GM12878 (cell line): Measurements from ENCODE around the gene RNF11. TPM values are rescaled to one million over a fixed set of nuclear protein-coding genes. Genes with fewer than 3 reads are reported as not detected.

ENCODE experiments used
- ATAC-seq: fragments of 200-7000 bp; cut with Tn5 transposase; 3 replicates; pipeline ENCODE4 v1.9.1; 2020; ENCODE audit warnings: mild to moderate bottlenecking, moderate library complexity
- BruUV-seq: library from RNA; stranded (reverse); fragments of 400-500 nt; replicated peaks from 2 replicates; lab custom pipeline; 2021; lab: Mats Ljungman, UMichigan
- CTCF ChIA-PET: fragments of 300-600 bp; sonication (Branson Sonifier 250); formaldehyde crosslinking; extraction: SDS; loops from one replicate; lab custom pipeline; 2021; ENCODE audit warnings: inconsistent platforms; lab: Yijun Ruan, JAX
- POLR2A ChIA-PET: fragments of 350-600 bp; formaldehyde crosslinking; extraction: SDS; loops from one replicate; lab custom pipeline; 2021; ENCODE audit warnings: inconsistent platforms; lab: Charles Lee
- RAD21 ChIA-PET: fragments of 300-600 bp; sonication (Branson Sonifier 250); formaldehyde crosslinking; loops from one replicate; lab custom pipeline; 2023; ENCODE audit warnings: antibody characterized with exemption; ENCODE audit not compliant: unreplicated experiment; lab: Charles Lee
- SMC1A ChIA-PET: fragments of 300-600 bp; sonication (Branson Sonifier 250); formaldehyde crosslinking; loops from one replicate; lab custom pipeline; 2023; ENCODE audit not compliant: unreplicated experiment, uncharacterized antibody; lab: Charles Lee
- DNase-seq: peaks from one replicate; pipeline ENCODE4 v3.0.0-alpha.2; 2011; ENCODE audit warnings: low read depth, low spot score
- FAIRE-seq: peaks from 3 replicates; lab custom pipeline; 2011; peaks lifted over from hg19 to GRCh38; lab: Jason Lieb, UNC
- H2AFZ ChIP-seq: 2 replicates; pipeline ENCODE4 v1.6.0; 2011; ENCODE audit warnings: low read depth, low read length, control low read depth; ENCODE audit not compliant: control insufficient read depth
- H3K27ac ChIP-seq: 2 replicates; pipeline ENCODE4 v1.5.1; 2011; ENCODE audit warnings: control low read depth; ENCODE audit not compliant: control insufficient read depth, insufficient read depth
- H3K27me3 ChIP-seq, 2 experiments: replicated peaks in 1 of 2; 2 replicates each; pipeline versions ENCODE4 v1.6.0 to v1.6.1; 2011; ENCODE audit warnings: low read length in 1 of 2; ENCODE audit not compliant: control insufficient read depth in 2 of 2, insufficient read depth in 2 of 2
- H3K36me3 ChIP-seq, 2 experiments: 2 replicates each; pipeline ENCODE4 v1.5.1; 2011; ENCODE audit warnings: low read length in 1 of 2; ENCODE audit not compliant: control insufficient read depth in 2 of 2, insufficient read depth in 2 of 2
- H3K4me1 ChIP-seq: 2 replicates; pipeline ENCODE4 v1.6.1; 2011; ENCODE audit warnings: mild to moderate bottlenecking, low read length, moderate library complexity, mixed read lengths; ENCODE audit not compliant: control insufficient read depth, insufficient read depth
- H3K4me2 ChIP-seq: 2 replicates; pipeline ENCODE4 v1.6.0; 2011; ENCODE audit warnings: control low read depth; ENCODE audit not compliant: control insufficient read depth, insufficient read depth
- H3K4me3 ChIP-seq: fragments of 200-600 bp; sonication (generic); 2 replicates; pipeline ENCODE4 v1.5.1; 2016
- H3K79me2 ChIP-seq: 2 replicates; pipeline ENCODE4 v1.6.0; 2011; ENCODE audit warnings: low read length; ENCODE audit not compliant: control insufficient read depth, insufficient read depth
- H3K9ac ChIP-seq: 2 replicates; pipeline ENCODE4 v1.8.0; 2011; ENCODE audit warnings: low read length, control low read depth, mixed read lengths; ENCODE audit not compliant: control insufficient read depth, insufficient read depth
- H3K9me3 ChIP-seq: replicated peaks from 3 replicates; pipeline ENCODE4 v1.5.1; 2011; ENCODE audit warnings: mild to moderate bottlenecking, low read length; ENCODE audit not compliant: control insufficient read depth, insufficient read depth
- H4K20me1 ChIP-seq: 2 replicates; pipeline ENCODE4 v1.6.0; 2011; ENCODE audit not compliant: control insufficient read depth, insufficient read depth
- CBX3 ChIP-seq: fragments of 200-600 bp; sonication (generic); IDR thresholded peaks from 2 replicates; pipeline ENCODE4 v1.6.1; 2016; ENCODE audit warnings: low read depth, borderline replicate concordance
- CHD1 ChIP-seq: IDR thresholded peaks from 2 replicates; pipeline ENCODE4 v1.6.1; 2012; ENCODE audit warnings: low read depth, low read length, improper control_type of control experiment
- EED ChIP-seq: sonication (generic); IDR thresholded peaks from 2 replicates; pipeline ENCODE4 v1.6.1; 2016; ENCODE audit warnings: antibody characterized with exemption, low read depth
- EP300 ChIP-seq, 2 experiments: fragments of 150-350 bp in 1 of 2; IDR thresholded peaks; 2 replicates each; pipeline ENCODE4 v1.6.1; 2011 to 2012; ENCODE audit warnings: low read depth in 2 of 2, low read length in 2 of 2, borderline replicate concordance in 1 of 2, improper control_type of control experiment in 1 of 2, inconsistent platforms in 1 of 2; ENCODE audit not compliant: control insufficient read depth in 1 of 2
- FOS ChIP-seq: IDR thresholded peaks from 3 replicates; pipeline ENCODE4 v1.6.1; 2011; ENCODE audit warnings: borderline replicate concordance; ENCODE audit not compliant: insufficient read length; ENCODE audit errors: extremely low read depth
- GATAD2B ChIP-seq: fragments of 450-650 bp; conservative IDR thresholded peaks from 2 replicates; pipeline ENCODE4 v1.6.1; 2017; ENCODE audit warnings: low read depth, mild to moderate bottlenecking, moderate library complexity
- KAT2A ChIP-seq: conservative IDR thresholded peaks from 2 replicates; pipeline ENCODE4 v1.6.1; 2011; ENCODE audit warnings: low read depth, low read length; ENCODE audit not compliant: control insufficient read depth
- MTA2 ChIP-seq: fragments of 450-650 bp; IDR thresholded peaks from 2 replicates; pipeline ENCODE4 v1.6.1; 2016; ENCODE audit warnings: low read depth, mild to moderate bottlenecking, moderate library complexity
- NRF1 ChIP-seq: conservative IDR thresholded peaks from 2 replicates; pipeline ENCODE4 v1.6.1; 2011; ENCODE audit warnings: mild to moderate bottlenecking, low read depth, low read length, improper control_type of control experiment
- PAX8 ChIP-seq: fragments of 450-650 bp; IDR thresholded peaks from 2 replicates; pipeline ENCODE4 v1.6.1; 2017; ENCODE audit warnings: mild to moderate bottlenecking, moderate library complexity
- POLR2A ChIP-seq: IDR thresholded peaks from 2 replicates; pipeline ENCODE4 v1.6.1; 2011; ENCODE audit warnings: low read depth, mild to moderate bottlenecking, low read length
- RB1 ChIP-seq: fragments of 450-650 bp; formaldehyde crosslinking; IDR thresholded peaks from 2 replicates; pipeline ENCODE4 v1.6.1; 2017; ENCODE audit warnings: mild to moderate bottlenecking, borderline replicate concordance
- RUNX3 ChIP-seq: IDR thresholded peaks from 2 replicates; pipeline ENCODE4 v1.6.1; 2012; ENCODE audit warnings: low read length, inconsistent platforms
- YY1 ChIP-seq: IDR thresholded peaks from 2 replicates; pipeline ENCODE4 v1.6.1; 2011; ENCODE audit warnings: low read depth, mild to moderate bottlenecking, low read length
- ZNF207 ChIP-seq: fragments of 450-650 bp; IDR thresholded peaks from 2 replicates; pipeline ENCODE4 v1.6.1; 2014; ENCODE audit warnings: antibody characterized with exemption, mild to moderate bottlenecking, borderline replicate concordance
- in situ Hi-C: fragments of 300-500 bp; cut with MboI; formaldehyde crosslinking; loops from 9 replicates; pipeline ENCODE4 v1.14.3; 2018; ENCODE audit warnings: mixed read lengths
- intact Hi-C: fragments of 100-400 bp; cut with micrococcal nuclease; formaldehyde crosslinking; loops from one replicate; pipeline ENCODE4 v1.14.2; 2022; ENCODE audit not compliant: unreplicated experiment
- polyA plus RNA-seq, 11 experiments: library from polyadenylated mRNA; depleted of rRNA in 4 of 11; unstranded in 6 of 11; stranded (reverse) in 5 of 11; fragments of >200 nt; fragmentation: Nextera tagmentation in 4 of 11; fragmentation: Illumina TruSeq in 1 of 11; extraction: Ambion mirVana in 4 of 11; extraction: Trizol in 1 of 11; gene quantifications; 1 replicate in 1 of 11; 2 replicates in 10 of 11; pipeline versions ENCODE4 v1.2.1 to v1.2.3, GENCODE V29; 2011 to 2016; ENCODE audit warnings: inconsistent platforms in 2 of 11, missing spikeins in 2 of 11, low read depth in 1 of 11
- total RNA-seq, 4 experiments: library from RNA; depleted of rRNA in 3 of 4; stranded (reverse); fragments of >200 nt in 3 of 4; fragmentation: Illumina TruSeq in 1 of 4; extraction: Trizol in 1 of 4; gene quantifications; 2 replicates each; pipeline versions ENCODE4 v1.2.1 to v1.2.3, GENCODE V29; 2013 to 2021
- TF ChIP-seq, protein P1 (sequence below): fragments of 450-650 bp; IDR thresholded peaks from 2 replicates; pipeline ENCODE4 v1.6.1; 2014; ENCODE audit warnings: mild to moderate bottlenecking
- TF ChIP-seq, protein P2 (sequence below): IDR thresholded peaks from 2 replicates; pipeline ENCODE4 v1.6.1; 2011; ENCODE audit warnings: low read depth, mild to moderate bottlenecking, low read length, moderate library complexity, borderline replicate concordance; ENCODE audit errors: extremely low read depth
- TF ChIP-seq, protein P3 (sequence below): fragments of 450-650 bp; IDR thresholded peaks from 2 replicates; pipeline ENCODE4 v1.6.1; 2017; ENCODE audit warnings: antibody characterized with exemption, mild to moderate bottlenecking, moderate library complexity
- TF ChIP-seq, protein P4 (sequence below): IDR thresholded peaks from 2 replicates; pipeline ENCODE4 v1.6.1; 2011; ENCODE audit warnings: borderline replicate concordance, low read depth, mild to moderate bottlenecking, moderate library complexity, mixed read lengths, low read length; ENCODE audit not compliant: insufficient read depth; ENCODE audit errors: extremely low read length

RNF11 gene
- total and polyA plus RNA-seq, 10 of the 15 experiments (the other 5 are each of a cell fraction or from before 2014, with no cell fraction given), result 9.5 to 43.6 (median 32.3) TPM

DNA sequence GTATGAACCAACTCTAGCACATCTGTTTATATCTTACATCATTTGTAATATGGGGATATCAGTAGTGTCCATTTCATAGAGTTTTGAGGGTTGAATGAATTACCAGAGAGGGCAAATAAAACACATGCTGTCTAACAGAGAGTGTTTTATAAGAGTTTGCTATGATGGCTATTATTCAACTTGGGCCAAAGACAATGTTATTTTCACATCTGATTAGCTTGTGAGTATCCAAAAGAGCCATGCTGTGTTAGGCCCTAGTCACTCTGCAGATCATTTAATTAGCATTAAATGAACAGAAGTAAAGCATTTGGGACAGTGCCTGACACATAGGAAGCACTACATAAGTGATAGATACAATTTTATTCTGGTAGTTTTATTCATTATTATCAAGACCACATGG, 4.2 kb upstream of the RNF11 start:
- no peaks in the 10 kb centered on the region for H3K27me3 ChIP-seq
- no peaks in the 10 kb centered on the region for H4K20me1 ChIP-seq
- intact Hi-C loops (loop anchor here (10.0 kb wide), 1 partner anchor 283 kb away; the partner anchor contains the start of gene EPS15), in situ Hi-C loops (no loop called here)
- ChIA-PET SMC1A (interaction anchor here (0.6 to 1.4 kb wide), 3 partner anchors 15 to 44 kb away, joined by 3 read pairs; no protein-coding TSS in a partner anchor), POLR2A (interaction anchor here (0.8 to 1.1 kb wide), 2 partner anchors 15 to 361 kb away, joined by 3 read pairs; no protein-coding TSS in a partner anchor), RAD21 (no interaction called here), CTCF (interaction anchor here (1.3 to 1.7 kb wide), 3 partner anchors 20 to 43 kb away, joined by 3 to 4 read pairs (median 4); no protein-coding TSS in a partner anchor)
- H3K27ac ChIP-seq, result no peak overlapping the region
- ATAC-seq, result no peak
- no peak overlapping the region for H3K4me3 ChIP-seq
- H3K4me2 ChIP-seq, result no peak overlapping the region
- no peak for TF ChIP-seq CBX3
- TF ChIP-seq POLR2A, result no peak
- TF ChIP-seq CHD1, result no peak
- no peak for TF ChIP-seq GATAD2B
- no peak for TF ChIP-seq EP300 (IDR thresholded peaks at IDR 0.05; ENCODE audit: borderline replicate concordance in 1 of 2, control insufficient read depth in 1 of 2, low read depth in 2 of 2, low read length in 2 of 2)
- TF ChIP-seq, protein P1, sequence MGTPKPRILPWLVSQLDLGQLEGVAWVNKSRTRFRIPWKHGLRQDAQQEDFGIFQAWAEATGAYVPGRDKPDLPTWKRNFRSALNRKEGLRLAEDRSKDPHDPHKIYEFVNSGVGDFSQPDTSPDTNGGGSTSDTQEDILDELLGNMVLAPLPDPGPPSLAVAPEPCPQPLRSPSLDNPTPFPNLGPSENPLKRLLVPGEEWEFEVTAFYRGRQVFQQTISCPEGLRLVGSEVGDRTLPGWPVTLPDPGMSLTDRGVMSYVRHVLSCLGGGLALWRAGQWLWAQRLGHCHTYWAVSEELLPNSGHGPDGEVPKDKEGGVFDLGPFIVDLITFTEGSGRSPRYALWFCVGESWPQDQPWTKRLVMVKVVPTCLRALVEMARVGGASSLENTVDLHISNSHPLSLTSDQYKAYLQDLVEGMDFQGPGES, result no peak
- no peak for TF ChIP-seq KAT2A
- no peak for TF ChIP-seq NRF1
- TF ChIP-seq PAX8, result no peak
- TF ChIP-seq, protein P2, sequence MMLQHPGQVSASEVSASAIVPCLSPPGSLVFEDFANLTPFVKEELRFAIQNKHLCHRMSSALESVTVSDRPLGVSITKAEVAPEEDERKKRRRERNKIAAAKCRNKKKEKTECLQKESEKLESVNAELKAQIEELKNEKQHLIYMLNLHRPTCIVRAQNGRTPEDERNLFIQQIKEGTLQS, result no peak
- no peak for TF ChIP-seq ZNF207
- no peak for TF ChIP-seq MTA2
- TF ChIP-seq FOS, result no peak
- TF ChIP-seq, protein P3, sequence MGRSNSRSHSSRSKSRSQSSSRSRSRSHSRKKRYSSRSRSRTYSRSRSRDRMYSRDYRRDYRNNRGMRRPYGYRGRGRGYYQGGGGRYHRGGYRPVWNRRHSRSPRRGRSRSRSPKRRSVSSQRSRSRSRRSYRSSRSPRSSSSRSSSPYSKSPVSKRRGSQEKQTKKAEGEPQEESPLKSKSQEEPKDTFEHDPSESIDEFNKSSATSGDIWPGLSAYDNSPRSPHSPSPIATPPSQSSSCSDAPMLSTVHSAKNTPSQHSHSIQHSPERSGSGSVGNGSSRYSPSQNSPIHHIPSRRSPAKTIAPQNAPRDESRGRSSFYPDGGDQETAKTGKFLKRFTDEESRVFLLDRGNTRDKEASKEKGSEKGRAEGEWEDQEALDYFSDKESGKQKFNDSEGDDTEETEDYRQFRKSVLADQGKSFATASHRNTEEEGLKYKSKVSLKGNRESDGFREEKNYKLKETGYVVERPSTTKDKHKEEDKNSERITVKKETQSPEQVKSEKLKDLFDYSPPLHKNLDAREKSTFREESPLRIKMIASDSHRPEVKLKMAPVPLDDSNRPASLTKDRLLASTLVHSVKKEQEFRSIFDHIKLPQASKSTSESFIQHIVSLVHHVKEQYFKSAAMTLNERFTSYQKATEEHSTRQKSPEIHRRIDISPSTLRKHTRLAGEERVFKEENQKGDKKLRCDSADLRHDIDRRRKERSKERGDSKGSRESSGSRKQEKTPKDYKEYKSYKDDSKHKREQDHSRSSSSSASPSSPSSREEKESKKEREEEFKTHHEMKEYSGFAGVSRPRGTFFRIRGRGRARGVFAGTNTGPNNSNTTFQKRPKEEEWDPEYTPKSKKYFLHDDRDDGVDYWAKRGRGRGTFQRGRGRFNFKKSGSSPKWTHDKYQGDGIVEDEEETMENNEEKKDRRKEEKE, result no peak
- TF ChIP-seq, protein P4, sequence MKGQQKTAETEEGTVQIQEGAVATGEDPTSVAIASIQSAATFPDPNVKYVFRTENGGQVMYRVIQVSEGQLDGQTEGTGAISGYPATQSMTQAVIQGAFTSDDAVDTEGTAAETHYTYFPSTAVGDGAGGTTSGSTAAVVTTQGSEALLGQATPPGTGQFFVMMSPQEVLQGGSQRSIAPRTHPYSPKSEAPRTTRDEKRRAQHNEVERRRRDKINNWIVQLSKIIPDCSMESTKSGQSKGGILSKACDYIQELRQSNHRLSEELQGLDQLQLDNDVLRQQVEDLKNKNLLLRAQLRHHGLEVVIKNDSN, result no peak
- TF ChIP-seq EED, result no peak
- no peak for TF ChIP-seq RB1
- TF ChIP-seq RUNX3, result no peak
- no peak for TF ChIP-seq YY1
- no peak overlapping the region for H2AFZ ChIP-seq
- peaks cover 8% of the 10 kb centered on the region for H3K79me2 ChIP-seq
- H3K9me3 ChIP-seq, result no peaks in the 10 kb centered on the region
- H3K36me3 ChIP-seq, result no peaks in the 10 kb centered on the region
- DNase-seq, result no peak
- no TSS peak for BruUV-seq
- FAIRE-seq, result no peak
- peaks cover 21% of the 10 kb centered on the region for H3K4me1 ChIP-seq
- no peak overlapping the region for H3K9ac ChIP-seq
